GM19240 (cell line): ENCODE data around the gene DOK7.

Experiments used
- DNase-seq: peaks from one replicate; pipeline ENCODE4 v3.0.0; 2011; ENCODE audit warnings: low spot score; ENCODE audit not compliant: insufficient read length

Gene DOK7

DNA sequence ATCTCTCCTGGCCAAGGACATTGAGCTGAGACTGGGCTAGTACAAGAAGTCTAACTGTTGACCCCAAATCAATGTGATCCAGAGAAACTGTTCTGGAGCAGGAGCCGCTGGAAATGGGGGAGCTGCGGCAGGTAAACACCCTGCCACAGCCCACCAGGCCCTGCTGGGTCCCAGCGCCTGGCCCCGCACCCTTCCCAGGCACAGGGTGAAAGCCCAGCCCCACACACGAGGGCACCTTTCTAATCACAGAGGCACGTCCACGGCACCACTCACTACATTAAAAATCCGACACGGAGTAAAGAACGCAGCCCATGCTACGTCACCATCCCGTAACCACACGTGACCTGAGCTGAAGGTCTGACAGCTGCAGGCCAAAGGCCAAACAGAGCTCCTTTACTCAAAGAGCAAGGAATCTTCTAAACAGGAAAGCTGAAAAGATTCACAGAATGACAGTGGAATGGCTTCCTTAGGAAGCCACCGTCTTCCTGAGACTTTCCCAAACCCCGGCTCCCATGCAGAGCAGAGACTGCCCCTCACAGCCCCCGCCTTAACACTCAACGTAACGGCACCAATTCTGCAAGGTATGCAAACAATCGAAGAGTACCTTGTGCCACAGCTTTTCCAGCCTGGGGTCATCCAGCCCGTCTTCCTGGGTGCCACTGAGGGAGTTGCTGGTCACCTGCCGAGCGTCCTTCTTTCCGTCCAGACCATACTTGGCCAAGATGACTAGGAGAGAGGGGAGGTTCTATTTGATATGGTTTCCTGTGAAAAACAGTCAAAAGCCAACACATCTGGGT lies 56.6 kb downstream of the DOK7 start:
- no peak for DNase-seq

- no peak for DNase-seq
Observed at GRCh38 chr4:3520276-3520675, 57.2 kb downstream of the DOK7 start.

- DNase-seq = no peak
Observed at GRCh38 chr4:3520796-3521600, 57.9 kb downstream of the DOK7 start.

GRCh38 chr4:3521621-3522325 lies 58.7 kb downstream of the DOK7 start:
- DNase-seq = no peak

GRCh38 chr4:3522326-3522640 lies 59.2 kb downstream of the DOK7 start:
- DNase-seq = no peak

DNA sequence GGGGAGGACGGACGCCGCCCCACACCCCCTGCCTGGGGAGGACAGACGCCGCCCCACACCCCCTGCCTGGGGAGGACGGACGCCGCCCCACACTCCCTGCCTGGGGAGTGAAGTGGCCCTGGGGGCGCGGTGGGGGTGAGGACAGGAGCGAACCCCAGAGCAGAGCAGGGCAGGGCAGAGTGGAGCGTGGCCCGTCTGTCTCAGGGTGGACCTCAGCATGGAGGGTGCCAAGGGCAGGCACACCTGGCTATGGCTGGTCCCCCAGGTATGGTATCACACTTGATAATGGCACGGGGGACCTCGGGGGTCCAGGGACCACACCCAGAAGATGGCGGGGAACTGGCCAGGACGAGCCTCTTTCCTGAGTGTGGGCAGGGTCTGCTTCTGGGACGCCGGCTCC lies 59.5 kb downstream of the DOK7 start:
- no peak for DNase-seq

DNA sequence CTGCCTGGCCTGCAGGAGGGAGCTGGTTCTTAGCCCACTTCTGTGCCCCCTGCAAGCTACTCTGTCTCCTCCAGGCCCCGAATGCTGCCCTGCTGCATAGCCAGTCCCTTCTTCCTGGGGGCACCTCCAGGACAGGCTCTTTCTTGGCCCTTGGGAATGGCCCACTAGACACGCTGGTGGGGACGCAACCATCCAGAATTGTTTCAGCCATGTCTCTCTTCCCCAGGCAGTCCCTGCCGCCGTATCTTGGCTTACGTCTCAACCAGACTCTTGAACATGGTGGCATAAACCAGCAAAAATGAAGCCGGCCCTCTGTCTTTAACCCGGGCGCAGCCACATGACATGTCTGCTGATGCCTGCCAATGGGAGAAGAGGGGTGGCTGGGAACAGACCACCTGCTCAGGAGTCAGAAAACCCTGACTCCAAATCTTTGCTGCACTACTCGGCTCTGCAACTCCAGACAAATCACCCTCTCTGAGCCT lies 60.1 kb downstream of the DOK7 start:
- DNase-seq = no peak

GRCh38 chr4:3523628-3524221 lies 60.6 kb downstream of the DOK7 start:
- no peak for DNase-seq

DNA sequence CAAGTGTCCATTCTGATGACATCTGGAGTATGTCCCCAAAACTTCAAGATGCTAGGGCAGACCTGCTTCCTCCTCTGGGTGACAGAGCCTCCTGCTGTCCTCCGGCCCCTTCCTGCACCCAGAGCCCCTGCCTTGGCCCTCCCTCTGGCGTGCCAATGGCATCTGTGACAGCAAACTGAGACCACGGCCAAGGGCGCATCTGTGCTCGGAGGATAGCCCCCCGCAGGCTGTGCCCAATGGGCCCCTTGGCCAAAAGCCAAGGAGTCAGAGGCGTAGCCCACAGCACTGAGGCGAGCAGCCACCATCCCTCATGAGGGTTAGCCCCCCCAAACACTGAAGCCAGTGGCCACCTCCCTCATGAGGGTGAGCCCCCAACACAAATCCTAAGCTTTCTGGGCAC lies 61.2 kb downstream of the DOK7 start:
- no peak for DNase-seq

DNA sequence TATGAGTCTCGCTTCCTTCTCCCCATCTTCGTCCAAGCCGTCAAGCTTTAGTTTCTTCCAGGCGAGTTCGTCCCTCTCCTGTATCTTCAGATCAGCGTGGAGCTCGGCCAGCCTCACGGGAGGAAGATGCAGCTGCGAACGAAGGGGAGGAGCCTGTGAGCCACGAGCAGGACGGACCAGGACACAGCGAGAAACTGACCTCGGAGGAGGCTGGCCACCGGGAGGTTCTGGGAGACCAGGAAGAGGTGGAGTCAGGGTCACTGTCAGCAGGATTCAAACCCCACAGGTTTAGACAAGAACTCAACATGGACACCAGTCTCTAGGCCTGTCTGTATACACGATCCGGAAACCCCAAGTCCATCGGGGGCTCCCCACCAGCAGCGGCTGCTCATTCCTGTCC lies 61.8 kb downstream of the DOK7 start:
- no peak for DNase-seq

- no peak for DNase-seq
Observed at GRCh38 chr4:3525532-3526430, 62.7 kb downstream of the DOK7 start.

DNA sequence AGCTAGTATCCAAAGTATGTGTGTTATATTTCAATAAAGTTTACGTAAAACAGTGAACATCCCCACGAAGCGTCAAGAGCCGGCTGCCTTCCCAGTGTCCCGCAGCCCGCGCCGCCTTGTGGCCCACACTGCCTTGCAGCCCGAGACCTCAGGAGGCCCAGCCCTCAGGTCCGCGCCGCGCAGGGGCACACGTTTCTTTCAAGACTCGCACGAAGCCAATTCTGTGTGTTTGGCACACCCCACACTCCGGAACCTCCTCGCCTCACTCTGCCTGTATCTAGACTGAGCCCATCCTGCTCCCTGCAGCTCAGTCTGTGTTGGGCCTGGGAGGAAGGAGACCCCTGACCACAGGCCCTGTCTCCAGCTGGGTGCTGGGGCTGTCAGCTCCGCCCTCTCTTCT lies 63.4 kb downstream of the DOK7 start:
- no peak for DNase-seq

- no peak for DNase-seq
Observed at GRCh38 chr4:3527101-3527913, 64.2 kb downstream of the DOK7 start.

- no peak for DNase-seq
Observed at GRCh38 chr4:3527914-3528876, 65.1 kb downstream of the DOK7 start.

- no peak for DNase-seq
Observed at GRCh38 chr4:3529363-3529762, 66.3 kb downstream of the DOK7 start.

DNA sequence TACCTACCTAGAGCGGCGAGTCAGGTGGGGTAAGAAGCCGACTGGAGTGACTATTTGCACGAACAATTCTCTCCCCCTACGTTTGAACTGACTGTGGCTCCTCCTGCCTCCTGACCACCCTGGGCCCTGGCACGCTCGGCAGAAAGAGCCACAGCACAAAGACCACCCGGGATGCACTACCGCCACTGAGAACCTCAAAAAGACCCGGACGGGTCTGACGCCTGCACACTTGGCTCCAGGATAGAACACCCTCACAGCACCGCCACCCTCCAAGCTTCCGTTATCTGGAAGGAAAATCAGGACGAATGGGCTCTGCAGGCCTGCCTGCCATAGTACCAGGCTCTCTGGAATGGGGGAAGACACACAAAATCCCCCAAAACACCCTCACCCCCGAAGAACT lies 66.9 kb downstream of the DOK7 start:
- DNase-seq = no peak

GRCh38 chr4:3530663-3531254 lies 67.7 kb downstream of the DOK7 start:
- DNase-seq = no peak

- DNase-seq = no peak
Observed at GRCh38 chr4:3531318-3531878, 68.3 kb downstream of the DOK7 start.
